ENCODE results near the gene EPO. TPM values are rescaled to one million over a fixed set of nuclear protein-coding genes. Genes with fewer than 3 reads are reported as not detected.

The EPO gene
- total RNA-seq, 2 donors from 2014 or later: 0.33 TPM; not detected in 1

- no peaks in the 10 kb centered on the region for H3K27me3 ChIP-seq (ENCODE audit: control insufficient read depth, insufficient read depth, low read length, poor library complexity, severe bottlenecking)
- H3K4me3 Mint-ChIP-seq: no peak overlapping the region
- TF ChIP-seq CTCF (conservative IDR thresholded peaks at IDR 0.05): no peak
- H3K36me3 Mint-ChIP-seq (ENCODE audit: low read depth): no peaks in the 10 kb centered on the region
- no peak overlapping the region for H3K9ac ChIP-seq (ENCODE audit: extremely low read depth, low read length, poor library complexity, severe bottlenecking)
- no peak overlapping the region for H3K27ac Mint-ChIP-seq
- peak; percentile 60 for DNase-seq
- no peaks in the 10 kb centered on the region for H3K36me3 ChIP-seq (ENCODE audit: control insufficient read depth, insufficient read depth, low read length)
- H3K4me3 ChIP-seq (ENCODE audit: low read length): no peak overlapping the region
- peaks cover 1% of the 10 kb centered on the region for H3K27me3 Mint-ChIP-seq (ENCODE audit: insufficient read depth)
- no peaks in the 10 kb centered on the region for H3K4me1 ChIP-seq (ENCODE audit: control insufficient read depth, insufficient read depth, low read length)
- 80 to 86% methylated on average over 11 to 14 of the region's 14 CpGs for WGBS, 2 experiments (ENCODE audit: insufficient coverage in 1 of 2, insufficient read length in 1 of 2)
- H3K27ac ChIP-seq (ENCODE audit: low read depth, low read length): no peak overlapping the region
- no peaks in the 10 kb centered on the region for H3K4me1 Mint-ChIP-seq
- no peaks in the 10 kb centered on the region for H3K9me3 Mint-ChIP-seq
- H3K9me3 ChIP-seq (ENCODE audit: control insufficient read depth, low read length): no peaks in the 10 kb centered on the region
Measured at GRCh38 chr7:100763556-100764140, 43.4 kb downstream of the EPO start.

GRCh38 chr7:100764841-100765240, 44.6 kb downstream of the EPO start:
- Mint-ChIP-seq H3K4me3 (no peak overlapping the region), H3K36me3 (ENCODE audit: low read depth) (no peaks in the 10 kb centered on the region), H3K27ac (no peak overlapping the region), H3K9me3 (no peaks in the 10 kb centered on the region), H3K4me1 (no peaks in the 10 kb centered on the region), H3K27me3 (ENCODE audit: insufficient read depth) (peaks cover 5% of the 10 kb centered on the region)
- H3K27me3 ChIP-seq (ENCODE audit: control insufficient read depth, insufficient read depth, low read length, poor library complexity, severe bottlenecking): no peaks in the 10 kb centered on the region
- no peak for TF ChIP-seq CTCF (conservative IDR thresholded peaks at IDR 0.05)
- no peak for DNase-seq
- H3K27ac ChIP-seq (ENCODE audit: low read depth, low read length): no peak overlapping the region
- H3K36me3 ChIP-seq (ENCODE audit: control insufficient read depth, insufficient read depth, low read length): no peaks in the 10 kb centered on the region
- no peak overlapping the region for H3K4me3 ChIP-seq (ENCODE audit: low read length)
- no peaks in the 10 kb centered on the region for H3K4me1 ChIP-seq (ENCODE audit: control insufficient read depth, insufficient read depth, low read length)
- no peaks in the 10 kb centered on the region for H3K9me3 ChIP-seq (ENCODE audit: control insufficient read depth, low read length)
- 82 to 92% methylated on average over 5 to 10 of the region's 10 CpGs for WGBS, 2 experiments (ENCODE audit: insufficient coverage in 1 of 2, insufficient read length in 1 of 2)
- no peak overlapping the region for H3K9ac ChIP-seq (ENCODE audit: extremely low read depth, low read length, poor library complexity, severe bottlenecking)

- Mint-ChIP-seq H3K4me1 (no peaks in the 10 kb centered on the region), H3K36me3 (ENCODE audit: low read depth) (no peaks in the 10 kb centered on the region), H3K9me3 (no peaks in the 10 kb centered on the region), H3K27ac (peak overlapping the region; percentile 46), H3K27me3 (ENCODE audit: insufficient read depth) (peaks cover 4% of the 10 kb centered on the region), H3K4me3 (no peak overlapping the region)
- Histone ChIP-seq H3K4me3 (ENCODE audit: low read length) (no peak overlapping the region), H3K36me3 (ENCODE audit: control insufficient read depth, insufficient read depth, low read length) (no peaks in the 10 kb centered on the region), H3K9ac (ENCODE audit: extremely low read depth, low read length, poor library complexity, severe bottlenecking) (no peak overlapping the region), H3K4me1 (ENCODE audit: control insufficient read depth, insufficient read depth, low read length) (no peaks in the 10 kb centered on the region), H3K9me3 (ENCODE audit: control insufficient read depth, low read length) (no peaks in the 10 kb centered on the region), H3K27ac (ENCODE audit: low read depth, low read length) (no peak overlapping the region), H3K27me3 (ENCODE audit: control insufficient read depth, insufficient read depth, low read length, poor library complexity, severe bottlenecking) (no peaks in the 10 kb centered on the region)
- WGBS, 2 experiments (ENCODE audit: insufficient coverage in 1 of 2, insufficient read length in 1 of 2): 90 to 92% methylated on average over 12 to 16 of the region's 16 CpGs
- no peak for DNase-seq
- no peak for TF ChIP-seq CTCF (conservative IDR thresholded peaks at IDR 0.05)
Measured at GRCh38 chr7:100765250-100765649, 45.0 kb downstream of the EPO start.

All from endodermal cell (in vitro differentiated cells).